Adrenal gland (tissue), 12 donors: ENCODE measurements around the gene MISFA. TPM values are rescaled to one million over a fixed set of nuclear protein-coding genes. Genes with fewer than 3 reads are reported as not detected.

Experiments used
- DNase-seq, 7 donors: peaks; one replicate each; pipeline ENCODE4 v3.0.0-alpha.2; 2019 to 2020
- H3K27ac ChIP-seq, 5 donors: fragments of 200-600 bp; sonication (generic) in 4 of 5; 1 replicate in 3 of 5; 2 replicates in 2 of 5; pipeline versions ENCODE4 v1.5.1 to v1.8.0; 2016 to 2020; ENCODE audit warnings: mild to moderate bottlenecking in 1 of 5
- H3K27me3 ChIP-seq: fragments of 200-600 bp; 2 replicates; pipeline ENCODE4 v1.8.0; 2021
- H3K36me3 ChIP-seq, 2 donors: fragments of 200-600 bp; replicated peaks in 1 of 2; 1 replicate in 1 of 2; 2 replicates in 1 of 2; pipeline versions ENCODE4 v1.5.1 to v1.8.0; 2018 to 2022
- H3K4me1 ChIP-seq, 2 donors: fragments of 200-600 bp; replicated peaks in 1 of 2; 1 replicate in 1 of 2; 2 replicates in 1 of 2; pipeline versions ENCODE4 v1.5.1 to v1.8.0; 2018 to 2021
- H3K4me3 ChIP-seq, 4 donors: fragments of 200-600 bp; sonication (generic) in 3 of 4; one replicate each; pipeline ENCODE4 v1.5.1; 2016 to 2018
- H3K9me3 ChIP-seq, 3 donors: fragments of 200-600 bp; sonication (generic) in 1 of 3; replicated peaks in 1 of 3; 1 replicate in 2 of 3; 2 replicates in 1 of 3; pipeline versions ENCODE4 v1.5.1 to v1.8.0; 2016 to 2021
- CTCF ChIP-seq, 6 experiments: fragments of 450-650 bp in 4 of 6; fragments of 200-600 bp in 2 of 6; sonication (generic) in 1 of 6; IDR thresholded peaks; 1 replicate in 5 of 6; 2 replicates in 1 of 6; pipeline versions ENCODE4 v1.5.1 to v1.8.0; 2016 to 2021; ENCODE audit warnings: antibody characterized with exemption in 6 of 6, mild to moderate bottlenecking in 2 of 6, moderate library complexity in 1 of 6
- POLR2A ChIP-seq, 2 donors: fragments of 450-650 bp; IDR thresholded peaks; one replicate each; pipeline ENCODE4 v1.6.1; 2017; ENCODE audit warnings: antibody characterized with exemption in 2 of 2, mild to moderate bottlenecking in 2 of 2, moderate library complexity in 1 of 2
- WGBS, 4 donors: extraction: QIAGEN DNeasy Blood & Tissue Kit in 2 of 4; methylation state at CpG; one replicate each; pipeline versions ENCODE4 v1.1.5 to v1.1.7; 2013 to 2017; 5-methylcytosine and 5-hydroxymethylcytosine counted together
- intact Hi-C, 2 donors: fragments of 100-400 bp; cut with DNase I; formaldehyde crosslinking; loops; one replicate each; pipeline versions ENCODE4 v1.14.1 to v1.15.0; 2022 to 2023
- polyA plus RNA-seq, 3 donors: library from polyadenylated mRNA; stranded (reverse); fragments of 200-250 nt in 2 of 3; fragments of 350-450 nt in 1 of 3; fragmentation: Illumina TruSeq in 1 of 3; extraction: RNeasy Lipid Tissue Mini Kit (QIAGEN cat#74804) in 1 of 3; gene quantifications; one replicate each; pipeline ENCODE4 v1.2.3, GENCODE V29; 2013 to 2014
- total RNA-seq, 9 donors: library from RNA; depleted of rRNA in 4 of 9; stranded (reverse); fragments of >200 nt in 4 of 9; fragments of 120-200 nt in 1 of 9; fragmentation: NEBNext Ultra II Directional in 1 of 9; extraction: Animal tissue kit (Norgen Biotek cat#: 25700) in 1 of 9; gene quantifications; one replicate each; pipeline versions ENCODE4 v1.1.0 to v1.2.4, GENCODE V29; 2013 to 2023
- donor health status: healthy with polysubstance abuse.
- donor health status: Bipolar disorder and iron deficiency.
- donor health status: DM: yes; HTN: yes; CAD: no.
- donor health status: DM: no; HTN: no; CAD: no.
- donor health status: DM: no; HTN: no; CAD: no.
- donor health status: DM: yes; HTN: yes; CAD: no.

Gene MISFA
- total and polyA plus RNA-seq, 12 donors, result 0.55 to 17.3 (median 3.7) TPM; not detected in 2

- no peaks in the 10 kb centered on the region for H3K27me3 ChIP-seq
- H3K9me3 ChIP-seq, result no peaks in the 10 kb centered on the region
- TF ChIP-seq CTCF (IDR thresholded peaks at IDR 0.05) (no peak), POLR2A (IDR thresholded peaks at IDR 0.05) (no peak)
- 46 to 64% (median 59%) methylated on average over 4 to 5 of the region's 5 CpGs for WGBS, 4 donors
- DNase-seq, result peak in 2 of 7 donors; percentile 19 to 30
- peak overlapping the region in 1 of 5 donors; percentile 27 for H3K27ac ChIP-seq
- peaks cover 15 to 24% of the 10 kb centered on the region in 2 donors for H3K4me1 ChIP-seq
- H3K4me3 ChIP-seq, result no peak overlapping the region
- peaks cover 0 to 4% of the 10 kb centered on the region in 2 donors for H3K36me3 ChIP-seq
- intact Hi-C loops, result no loop called here
Measured at GRCh38 chr11:18594999-18595749, 4.4 kb upstream of the MISFA start.

- 92 to 97% (median 95%) methylated on average over 4 of the region's 4 CpGs for WGBS, 4 donors
Measured at GRCh38 chr11:18600915-18601569, 1.5 kb downstream of the MISFA start.

GRCh38 chr11:18608376-18608775, 8.8 kb downstream of the MISFA start:
- Histone ChIP-seq H3K27me3 (no peaks in the 10 kb centered on the region), H3K4me1 (peaks cover 16 to 19% of the 10 kb centered on the region in 2 donors), H3K36me3 (peaks cover 0 to 44% of the 10 kb centered on the region in 2 donors), H3K4me3 (peak overlapping the region in 1 of 4 donors; percentile 1), H3K27ac (peak overlapping the region in 3 of 5 donors; percentile 17 to 43 (median 39)), H3K9me3 (no peaks in the 10 kb centered on the region)
- peak in 2 of 7 donors; percentile 21 to 46 for DNase-seq
- intact Hi-C loops, result no loop called here
- 20 to 29% (median 24%) methylated on average over 3 of the region's 3 CpGs for WGBS, 4 donors
- TF ChIP-seq POLR2A (IDR thresholded peaks at IDR 0.05), result no peak

More at GRCh38 chr11:18600915-18601569, 1.5 kb downstream of the MISFA start:
- H3K4me3 ChIP-seq, result no peak overlapping the region
- no peak for DNase-seq
- H3K4me1 ChIP-seq, result no peaks in the 10 kb centered on the region
- no peak overlapping the region for H3K27ac ChIP-seq
- TF ChIP-seq POLR2A (IDR thresholded peaks at IDR 0.05), result no peak
- TF ChIP-seq CTCF (IDR thresholded peaks at IDR 0.05), result no peak
- intact Hi-C loops, result no loop called here
- peaks cover 0 to 7% of the 10 kb centered on the region in 2 donors for H3K36me3 ChIP-seq
- no peaks in the 10 kb centered on the region for H3K27me3 ChIP-seq
- H3K9me3 ChIP-seq, result no peaks in the 10 kb centered on the region

- H3K36me3 ChIP-seq, result peaks cover 0 to 55% of the 10 kb centered on the region in 2 donors
- TF ChIP-seq POLR2A (IDR thresholded peaks at IDR 0.05), result no peak
- TF ChIP-seq CTCF (IDR thresholded peaks at IDR 0.05), result no peak
- H3K9me3 ChIP-seq, result no peaks in the 10 kb centered on the region
- no peak overlapping the region for H3K4me3 ChIP-seq
- no peaks in the 10 kb centered on the region for H3K27me3 ChIP-seq
- intact Hi-C loops, result no loop called here
- no peak for DNase-seq
- WGBS, 4 donors, result 92 to 98% (median 96%) methylated on average over 2 of the region's 2 CpGs
- peaks cover 16 to 19% of the 10 kb centered on the region in 2 donors for H3K4me1 ChIP-seq
- no peak overlapping the region for H3K27ac ChIP-seq
Measured at GRCh38 chr11:18611196-18611595, 11.6 kb downstream of the MISFA start.
